GM21515 (cell line): ENCODE measurements around the gene CCDC88B.
"Not testable (repeated sequence)": the region's sequence is repeated elsewhere in the genome, so short reads cannot be mapped to it uniquely, and the experiment has no call there.

ENCODE experiments used
- ATAC-seq: cut with Tn5 transposase; IDR thresholded peaks from one replicate; pipeline ENCODE4 v1.9.1; 2021; ENCODE audit not compliant: unreplicated experiment

The CCDC88B gene

DNA sequence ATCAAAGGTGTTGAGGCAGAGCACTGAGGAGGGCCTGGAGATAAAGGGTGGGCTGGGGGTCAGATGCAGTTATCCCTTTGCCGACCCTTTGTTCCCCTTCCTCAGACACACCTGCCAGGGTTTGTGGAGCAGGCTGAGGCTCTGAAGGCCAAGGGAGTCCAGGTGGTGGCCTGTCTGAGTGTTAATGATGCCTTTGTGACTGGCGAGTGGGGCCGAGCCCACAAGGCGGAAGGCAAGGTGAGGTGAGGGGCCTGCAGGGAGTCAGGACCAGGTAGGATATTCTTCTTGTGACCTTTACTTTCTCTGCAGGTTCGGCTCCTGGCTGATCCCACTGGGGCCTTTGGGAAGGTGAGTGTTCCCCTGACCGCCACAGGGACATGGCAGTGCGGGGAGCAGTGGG lies 19.4 kb upstream of the CCDC88B start:
- ATAC-seq, result no peak

DNA sequence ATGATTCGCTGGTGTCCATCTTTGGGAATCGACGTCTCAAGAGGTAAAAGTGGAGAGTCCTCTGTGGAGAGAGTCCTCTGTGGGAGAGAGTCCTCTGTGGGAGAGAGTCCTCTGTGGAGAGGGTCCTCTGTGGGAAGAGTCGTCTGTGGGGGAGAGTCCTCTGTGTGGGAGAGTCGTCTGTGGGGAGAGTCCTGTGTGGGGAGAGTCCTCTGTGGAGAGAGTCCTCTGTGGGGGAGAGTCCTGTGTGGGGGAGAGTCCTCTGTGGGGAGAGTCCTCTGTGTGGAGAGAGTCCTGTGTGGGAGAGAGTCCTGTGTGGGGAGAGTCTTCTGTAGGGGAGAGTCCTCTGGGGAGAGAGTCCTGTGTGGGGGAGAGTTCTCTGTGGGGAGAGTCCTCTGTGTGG lies 19.0 kb upstream of the CCDC88B start:
- no peak for ATAC-seq

DNA sequence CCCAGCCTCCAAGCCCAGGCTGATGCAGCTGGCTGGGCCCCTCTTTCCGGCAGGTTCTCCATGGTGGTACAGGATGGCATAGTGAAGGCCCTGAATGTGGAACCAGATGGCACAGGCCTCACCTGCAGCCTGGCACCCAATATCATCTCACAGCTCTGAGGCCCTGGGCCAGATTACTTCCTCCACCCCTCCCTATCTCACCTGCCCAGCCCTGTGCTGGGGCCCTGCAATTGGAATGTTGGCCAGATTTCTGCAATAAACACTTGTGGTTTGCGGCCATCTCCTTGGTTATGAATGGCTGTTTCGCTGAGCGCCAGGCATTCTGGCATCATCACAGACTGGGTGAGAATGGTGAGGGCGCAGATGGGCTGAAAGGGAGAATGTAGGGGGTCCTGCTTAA lies 18.5 kb upstream of the CCDC88B start:
- no peak for ATAC-seq

DNA sequence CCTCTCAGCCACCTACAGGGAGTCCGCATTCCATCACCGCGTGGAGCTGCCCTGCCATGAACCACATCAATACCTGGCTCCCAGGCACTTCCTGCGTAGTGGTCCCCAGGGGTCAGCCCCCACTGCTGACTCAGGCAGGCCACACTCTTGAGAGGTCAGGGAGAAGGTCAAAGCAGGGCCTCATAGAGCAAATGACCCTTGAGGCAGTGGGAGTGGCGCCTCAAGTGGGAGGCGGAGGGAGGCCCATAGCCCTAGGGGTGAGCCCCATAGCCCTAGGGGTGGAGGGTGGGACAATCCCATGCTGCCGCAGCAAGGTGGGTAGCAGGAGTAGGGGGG lies 17.1 kb upstream of the CCDC88B start:
- no peak for ATAC-seq

DNA sequence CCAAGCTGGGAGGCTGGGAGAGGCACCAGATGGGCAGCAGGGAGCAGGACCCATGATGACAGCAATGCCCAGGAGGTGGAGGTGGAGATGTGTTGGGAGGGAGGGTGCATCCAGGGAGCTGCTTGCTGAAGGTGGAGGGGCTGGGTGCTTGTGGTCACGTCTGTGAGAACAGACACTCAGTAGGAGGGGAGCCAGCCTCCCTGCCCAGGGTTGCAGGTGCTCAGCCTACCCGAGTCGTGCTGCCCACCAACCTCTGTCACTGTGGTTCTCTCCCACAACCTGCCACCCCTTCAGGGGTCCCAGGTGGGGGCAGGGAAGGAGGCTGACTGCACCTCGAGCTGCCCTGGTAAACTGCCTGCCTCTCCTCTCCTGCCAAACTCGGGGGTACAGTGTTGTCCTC lies 16.6 kb upstream of the CCDC88B start:
- ATAC-seq, result no peak

DNA sequence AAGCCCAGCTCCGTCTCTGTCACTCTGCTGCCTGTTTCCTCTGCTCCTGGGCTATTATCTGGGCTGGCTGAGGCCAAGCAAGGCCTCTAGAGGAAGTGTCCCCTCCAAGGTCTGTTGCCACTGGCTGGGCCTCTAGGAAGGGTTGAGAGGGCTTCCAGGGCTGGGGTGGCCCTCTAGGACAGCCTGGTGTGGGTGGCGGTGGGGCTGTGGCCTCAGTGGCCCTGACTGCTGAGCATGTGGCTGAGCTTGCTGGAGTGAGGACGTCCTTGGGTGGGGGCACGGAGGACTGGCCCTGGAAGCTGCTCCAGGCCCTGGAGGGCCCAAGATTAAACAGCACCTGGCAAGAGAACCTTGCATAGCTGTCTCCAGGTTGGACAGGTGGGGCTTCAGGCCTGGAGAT lies 16.0 kb upstream of the CCDC88B start:
- ATAC-seq, result not testable (repeated sequence)

DNA sequence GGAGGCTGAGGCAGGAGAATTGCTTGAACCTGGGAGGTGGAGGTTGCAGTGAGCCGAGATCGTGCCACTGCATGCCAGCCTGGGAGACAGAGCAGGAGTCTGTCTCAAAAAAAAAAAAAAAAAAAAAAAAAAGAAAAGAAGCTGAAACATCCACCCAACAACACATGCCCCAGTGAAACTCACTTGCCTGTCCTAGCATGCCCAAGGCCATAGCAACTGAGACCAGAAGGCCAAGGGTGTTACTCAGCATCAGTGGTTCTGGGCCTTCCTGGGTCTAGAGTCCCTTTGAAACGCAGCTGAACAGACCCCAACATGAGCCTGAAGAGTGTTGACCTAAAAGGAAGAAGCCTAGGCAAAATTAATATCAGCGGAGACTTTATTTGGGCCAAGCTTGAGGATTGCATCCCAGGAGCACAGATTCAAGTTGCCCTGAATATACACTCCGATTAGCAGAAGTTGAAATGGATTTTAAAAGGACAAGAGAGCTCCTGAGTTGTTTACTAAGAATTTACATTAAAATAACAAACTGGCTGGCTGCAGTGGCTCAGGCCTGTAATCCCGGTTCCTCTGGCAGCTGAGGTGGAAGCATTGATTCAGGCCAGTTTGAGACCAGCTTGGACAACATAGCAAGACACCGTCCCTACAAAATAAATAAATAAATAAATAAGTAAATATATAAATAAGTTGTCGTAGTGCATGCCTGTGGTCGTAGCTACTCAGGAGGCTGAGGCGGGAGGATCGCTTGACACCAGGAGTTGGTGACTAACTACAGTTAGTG lies 15.1 kb upstream of the CCDC88B start:
- ATAC-seq, result no peak

DNA sequence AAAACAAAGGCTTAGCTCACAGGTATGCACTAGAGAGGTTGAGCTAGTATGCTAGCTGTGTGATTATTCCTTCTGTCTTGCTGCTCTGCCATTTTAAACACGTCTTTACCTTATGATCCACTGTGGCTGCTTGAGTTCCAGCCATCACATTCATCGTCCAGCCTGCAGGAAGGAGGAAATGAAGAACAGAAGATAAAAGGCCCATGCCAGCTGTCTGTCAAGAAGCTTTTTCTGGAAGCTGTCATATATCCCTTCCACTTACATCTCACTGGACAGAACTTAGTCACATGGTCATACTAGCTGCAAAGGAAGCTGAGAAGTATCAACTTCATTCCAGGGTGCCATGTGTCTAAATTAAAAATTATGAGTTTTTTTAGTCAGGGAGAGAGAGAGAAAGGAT lies 12.6 kb upstream of the CCDC88B start:
- no peak for ATAC-seq

DNA sequence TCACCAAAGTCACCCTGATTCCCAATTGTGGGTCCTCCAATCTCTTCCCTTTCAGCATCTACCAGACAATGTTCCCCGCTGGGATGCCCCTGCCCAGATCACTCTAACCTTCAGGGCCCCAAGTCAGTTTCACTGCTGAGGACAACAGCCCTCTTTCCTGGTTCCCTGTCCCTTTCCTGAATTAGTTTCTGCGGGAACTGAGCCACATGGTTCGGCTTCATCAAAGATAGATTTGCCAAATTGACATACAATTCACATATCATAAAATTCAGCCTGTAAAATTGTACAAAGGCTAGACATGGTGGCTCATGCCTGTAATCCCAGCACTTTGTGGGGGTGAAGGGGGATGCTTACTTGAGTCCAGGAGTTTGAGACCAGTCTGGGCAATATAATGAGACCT lies 12.0 kb upstream of the CCDC88B start:
- no peak for ATAC-seq

DNA sequence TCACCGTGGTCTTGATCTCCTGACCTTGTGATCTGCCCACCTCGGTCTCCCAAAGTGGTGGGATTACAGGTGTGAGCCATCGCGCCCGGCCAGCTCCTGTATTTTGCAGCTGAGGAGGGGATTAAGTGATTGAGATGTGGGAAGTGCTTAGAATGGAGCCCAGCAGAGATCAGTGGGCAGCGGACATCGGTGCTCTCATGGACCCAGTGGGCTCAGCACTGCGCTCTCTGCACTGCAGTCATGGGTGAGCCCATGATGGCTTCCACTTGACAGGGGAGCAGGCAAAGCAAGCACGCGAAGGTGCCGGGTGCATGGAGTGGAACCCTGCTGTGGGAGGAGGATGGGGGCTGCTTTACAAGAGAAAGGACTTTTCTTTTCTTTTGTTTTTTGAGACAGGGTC lies 9.1 kb upstream of the CCDC88B start:
- no peak for ATAC-seq

DNA sequence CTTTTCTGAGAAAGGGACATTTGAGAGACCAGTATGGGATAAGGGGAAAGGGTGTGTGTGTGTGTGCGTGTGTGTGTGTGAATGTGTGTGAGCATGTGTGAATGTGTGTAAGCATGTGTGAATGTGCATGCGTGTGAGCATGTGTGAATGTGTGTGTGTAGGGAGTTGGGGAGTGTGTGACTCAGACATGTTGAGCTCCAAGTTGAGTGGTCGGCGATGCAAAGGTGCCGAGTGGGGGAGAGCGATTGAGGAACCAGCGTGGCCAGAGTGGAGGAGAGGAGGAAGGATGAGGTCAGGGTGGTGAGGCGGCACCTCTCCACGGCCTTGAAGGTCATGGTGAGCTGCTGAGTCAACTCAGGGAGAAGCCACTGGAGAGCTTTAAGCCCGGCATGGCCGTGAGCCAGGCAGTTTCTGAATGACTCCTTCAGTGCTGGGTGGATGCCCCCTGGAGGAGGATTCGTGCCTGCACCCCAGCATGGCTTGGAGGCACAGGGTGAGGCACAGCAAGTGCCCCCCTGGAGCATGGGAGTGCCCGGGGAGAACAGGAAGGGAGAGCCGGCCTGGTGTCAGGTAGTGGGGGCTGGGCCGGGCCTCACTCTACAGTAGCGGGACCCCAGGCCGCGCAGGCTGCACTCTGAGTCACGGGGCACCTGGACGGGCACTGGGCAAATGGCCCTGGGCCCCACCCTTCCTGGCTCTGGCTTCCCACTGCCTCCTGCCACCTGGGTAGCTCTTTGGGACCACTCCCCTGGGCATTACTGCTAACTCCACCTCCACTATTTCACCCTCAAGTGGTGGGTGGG lies 8.2 kb upstream of the CCDC88B start:
- ATAC-seq, result peak; percentile 44

DNA sequence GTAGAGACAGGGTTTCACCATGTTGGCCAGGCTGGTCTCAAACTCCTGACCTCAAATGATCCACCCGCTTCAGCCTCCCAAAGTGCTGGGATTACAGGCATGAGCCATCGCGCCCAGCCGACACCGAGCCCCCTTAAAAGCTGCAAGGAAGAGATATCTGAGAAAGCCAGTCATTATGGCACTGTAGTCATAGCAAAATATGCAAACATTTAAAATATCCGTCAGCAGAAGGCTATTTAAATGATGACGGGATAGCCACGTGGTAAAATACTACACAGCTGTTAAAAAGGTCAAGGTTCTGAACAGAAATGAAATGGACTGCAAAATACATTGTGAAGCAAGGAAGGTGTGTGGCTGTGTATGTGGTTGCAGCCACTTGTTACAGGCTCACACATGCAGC lies 6.4 kb upstream of the CCDC88B start:
- ATAC-seq, result no peak

DNA sequence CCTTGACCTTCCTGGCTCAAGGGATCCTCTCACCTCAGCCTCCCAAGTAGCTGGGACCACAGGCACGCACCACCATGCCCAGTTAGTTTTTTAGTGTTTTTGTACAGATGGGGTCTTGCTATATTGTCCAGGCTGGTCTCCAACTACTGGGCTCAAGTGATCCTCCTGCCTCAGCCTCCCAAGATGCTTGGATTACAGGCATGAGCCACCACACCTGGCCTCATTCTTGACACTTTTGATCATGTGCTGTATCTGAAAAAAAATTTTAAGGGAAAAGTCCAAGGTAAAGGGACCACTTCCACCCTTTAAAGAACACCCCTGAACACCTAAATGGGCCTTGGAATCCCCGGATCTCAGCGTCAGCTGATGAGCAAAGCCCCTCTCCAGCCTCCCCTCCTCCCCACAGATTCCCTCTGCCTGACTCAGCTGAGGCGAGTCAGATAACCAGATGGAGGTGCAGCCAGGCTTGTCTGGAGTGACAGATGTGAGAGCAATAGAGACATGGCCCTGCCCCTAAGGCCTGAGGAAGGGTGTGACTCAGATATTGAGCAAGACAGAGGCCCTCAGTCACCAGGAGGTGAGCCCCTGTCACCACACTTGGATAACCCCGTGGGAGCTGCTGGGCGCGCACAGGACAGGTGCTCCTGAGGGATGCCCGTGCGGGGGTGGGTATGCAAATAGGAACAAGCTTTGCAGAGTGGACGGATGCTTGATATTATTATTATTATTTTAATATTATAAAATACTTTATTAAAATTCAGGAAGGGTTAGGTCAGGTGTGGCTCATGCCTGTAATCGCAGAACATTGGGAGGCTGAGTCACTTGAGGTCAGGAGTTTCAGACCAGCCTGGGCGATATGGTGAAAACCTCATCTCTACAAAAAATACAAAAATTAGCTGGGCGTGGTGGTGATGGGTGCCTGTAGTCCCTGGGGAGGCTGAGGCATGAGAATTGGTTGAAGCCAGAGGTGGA lies 5.0 kb upstream of the CCDC88B start:
- ATAC-seq, result peak; percentile 67

DNA sequence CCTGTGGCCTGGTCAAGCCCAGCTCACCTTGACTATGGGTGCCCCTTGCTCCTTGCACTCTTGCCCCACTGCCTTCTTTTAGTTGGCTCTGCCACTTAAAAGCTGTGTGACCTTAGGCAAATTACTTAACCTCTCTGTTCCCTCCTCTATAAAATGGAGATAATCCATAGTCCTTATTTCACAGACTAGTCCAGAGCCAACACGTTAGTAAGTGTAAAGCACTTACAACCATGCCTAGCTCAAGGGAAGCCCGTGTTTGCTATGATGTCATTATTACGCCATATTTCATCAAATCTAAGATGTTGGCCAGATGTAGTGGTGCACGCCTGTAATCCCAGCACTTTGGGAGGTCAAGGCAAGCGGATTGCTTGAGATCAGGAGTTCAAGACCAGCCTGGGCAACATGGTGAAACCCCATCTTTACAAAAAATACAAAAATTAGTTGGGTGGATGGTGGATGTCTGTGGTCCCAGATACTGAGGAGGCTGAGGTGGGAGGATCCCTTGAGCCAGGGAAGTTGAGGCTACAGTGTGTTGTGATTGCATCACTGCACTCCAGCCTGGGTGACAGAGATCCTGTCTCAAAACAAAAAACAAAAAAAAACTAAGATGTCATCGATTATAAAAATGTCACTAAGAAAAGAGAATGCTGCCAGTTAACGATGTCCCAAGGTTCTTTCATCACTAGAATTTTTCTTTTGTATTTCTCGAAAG lies 2.3 kb upstream of the CCDC88B start:
- ATAC-seq, result no peak

DNA sequence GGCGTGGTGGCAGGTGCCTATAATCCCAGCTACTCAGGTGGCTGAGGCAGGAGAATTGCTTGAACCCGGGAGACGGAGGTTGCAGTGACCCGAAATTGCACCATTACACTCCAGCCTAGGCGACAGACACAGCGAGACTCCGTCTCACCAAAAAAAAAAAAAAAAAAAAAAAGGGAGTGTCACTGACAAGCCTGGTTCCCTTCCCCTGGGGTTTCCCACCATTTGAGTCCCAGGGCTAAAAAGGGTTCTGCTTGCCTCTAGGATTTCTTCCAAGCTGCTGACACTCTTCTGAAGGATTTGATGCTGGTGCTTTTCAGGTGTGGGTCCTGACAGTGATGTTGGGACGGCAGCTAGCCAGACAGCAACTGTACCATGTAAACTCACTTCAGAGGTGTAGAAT lies 1.3 kb upstream of the CCDC88B start:
- no peak for ATAC-seq

DNA sequence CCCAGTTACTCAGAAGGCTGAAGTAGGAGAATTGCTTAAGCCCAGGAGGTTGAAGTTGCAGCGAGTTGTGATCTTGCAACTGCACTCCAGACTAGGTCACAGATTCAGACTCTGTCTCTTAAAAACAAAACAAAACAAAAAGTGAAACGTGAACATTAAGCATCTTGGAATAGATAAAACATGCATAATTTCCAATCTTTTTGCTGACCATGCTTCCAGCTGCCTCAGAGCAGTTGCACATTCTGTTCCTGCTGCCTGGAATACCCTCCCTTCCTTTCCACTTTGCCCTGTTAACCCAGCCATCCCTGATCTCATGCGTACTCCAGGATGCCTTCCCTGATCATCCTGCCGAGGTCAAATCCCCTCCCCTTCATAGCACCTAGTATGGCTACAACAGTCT lies 718 bp upstream of the CCDC88B start:
- no peak for ATAC-seq

DNA sequence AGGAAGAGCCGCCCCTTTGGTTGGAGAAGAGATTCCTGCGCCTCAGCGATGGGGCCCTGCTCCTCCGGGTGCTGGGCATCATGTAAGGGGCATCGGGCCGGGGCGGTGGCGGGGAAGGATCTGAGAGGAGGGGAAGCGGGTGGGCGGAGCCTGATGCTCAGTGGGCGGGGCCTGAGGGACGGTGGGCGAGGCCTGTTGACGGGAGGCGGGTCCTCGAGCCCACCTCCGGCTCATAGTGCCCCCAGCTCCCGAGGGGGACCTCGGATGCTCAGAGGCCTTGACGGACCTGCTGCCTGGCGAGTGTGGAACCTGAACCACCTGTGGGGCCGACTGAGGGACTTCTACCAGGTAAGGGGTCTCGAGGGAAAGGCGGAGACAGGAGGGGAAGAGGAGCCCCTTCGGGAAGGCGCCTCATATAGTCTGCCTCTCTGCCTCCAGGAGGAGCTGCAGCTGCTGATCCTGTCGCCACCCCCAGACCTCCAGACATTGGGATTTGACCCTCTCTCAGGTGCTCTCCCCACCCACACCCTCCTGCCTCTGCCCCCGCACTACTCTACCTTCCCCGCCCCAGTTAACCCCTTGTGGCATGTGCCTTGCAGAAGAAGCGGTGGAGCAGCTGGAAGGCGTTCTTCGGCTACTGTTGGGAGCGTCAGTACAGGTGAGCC lies 799 bp downstream of the CCDC88B start:
- no peak for ATAC-seq

DNA sequence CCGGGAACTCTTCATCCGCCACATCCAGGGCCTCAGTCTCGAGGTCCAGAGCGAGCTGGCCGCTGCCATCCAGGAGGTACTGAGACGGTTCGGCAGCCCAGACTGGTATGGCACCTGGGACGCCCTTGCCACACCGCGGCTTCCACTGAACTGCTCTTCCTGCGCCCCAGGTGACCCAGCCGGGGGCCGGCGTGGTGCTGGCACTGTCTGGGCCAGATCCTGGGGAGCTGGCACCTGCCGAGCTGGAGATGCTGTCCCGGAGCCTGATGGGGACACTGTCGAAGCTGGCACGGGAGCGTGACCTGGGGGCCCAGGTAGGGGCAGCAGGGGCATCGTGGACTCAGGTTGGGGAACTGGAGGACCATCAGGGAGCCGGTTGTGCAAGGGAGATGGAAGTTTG lies 1.4 kb downstream of the CCDC88B start:
- no peak for ATAC-seq

DNA sequence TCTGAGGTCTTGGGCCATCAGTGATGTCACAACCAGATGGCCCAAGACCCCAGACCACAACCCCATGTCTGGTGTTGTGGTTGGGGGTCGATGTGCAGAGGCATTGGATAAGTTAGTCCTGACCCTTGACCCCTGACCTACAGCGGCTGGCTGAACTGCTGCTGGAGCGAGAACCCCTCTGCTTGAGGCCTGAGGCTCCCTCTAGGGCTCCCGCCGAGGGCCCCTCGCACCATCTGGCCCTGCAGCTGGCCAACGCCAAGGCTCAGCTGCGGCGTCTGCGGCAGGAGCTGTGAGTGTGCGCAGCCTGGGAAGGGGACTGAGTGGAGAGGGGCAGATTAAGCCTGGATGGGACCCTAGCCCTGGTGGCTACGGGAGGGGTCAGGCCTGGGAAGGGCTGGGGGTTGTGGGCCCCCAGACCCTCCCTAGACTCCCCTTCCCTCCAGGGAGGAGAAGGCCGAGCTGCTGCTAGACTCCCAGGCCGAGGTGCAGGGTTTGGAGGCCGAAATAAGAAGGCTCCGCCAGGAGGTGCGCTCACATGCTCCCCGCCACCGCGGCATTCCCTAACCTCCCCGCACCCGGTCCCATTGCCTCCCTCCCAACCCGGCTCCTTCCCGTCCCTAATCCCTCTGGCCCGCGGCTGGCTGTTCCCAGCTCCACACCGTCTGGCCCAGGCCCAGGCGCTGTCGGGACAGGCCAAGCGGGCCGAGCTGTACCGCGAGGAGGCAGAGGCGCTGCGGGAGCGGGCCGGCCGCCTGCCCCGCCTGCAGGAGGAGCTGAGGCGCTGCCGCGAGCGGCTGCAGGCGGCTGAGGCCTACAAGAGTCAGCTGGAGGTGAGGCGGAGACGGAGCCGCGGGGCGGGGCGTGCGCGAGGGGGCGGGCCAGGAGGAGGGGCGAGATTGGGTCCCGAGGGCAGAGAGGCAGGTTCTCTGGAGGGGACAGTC lies 2.1 kb downstream of the CCDC88B start:
- no peak for ATAC-seq
